Gastrocnemius medialis (tissue), 4 donors: Measurements from ENCODE around the gene AACS. TPM values are rescaled to one million over a fixed set of nuclear protein-coding genes. Genes with fewer than 3 reads are reported as not detected.

Source experiments
- ATAC-seq, 2 donors: fragments of 150-250 bp; one replicate each; pipeline ENCODE4 v1.9.1; 2016
- DNase-seq, 2 donors: peaks; one replicate each; pipeline ENCODE4 v3.0.0-alpha.2; 2019
- H3K27ac ChIP-seq, 4 donors: fragments of 200-600 bp; sonication (generic); 1 replicate in 1 of 4; 2 replicates in 3 of 4; pipeline ENCODE4 v1.5.1; 2016 to 2018; ENCODE audit warnings: mild to moderate bottlenecking in 2 of 4, moderate library complexity in 1 of 4
- H3K27me3 ChIP-seq, 3 donors: fragments of 200-600 bp; sonication (generic) in 2 of 3; 1 replicate in 1 of 3; 2 replicates in 2 of 3; pipeline versions ENCODE4 v1.5.1 to v1.6.0; 2016 to 2019; ENCODE audit warnings: mild to moderate bottlenecking in 1 of 3, moderate library complexity in 1 of 3
- H3K36me3 ChIP-seq, 2 donors: fragments of 200-600 bp; sonication (generic) in 1 of 2; one replicate each; pipeline ENCODE4 v1.5.1; 2017 to 2018
- H3K4me1 ChIP-seq, 2 donors: fragments of 200-600 bp; sonication (generic) in 1 of 2; one replicate each; pipeline ENCODE4 v1.5.1; 2016 to 2017; ENCODE audit warnings: mild to moderate bottlenecking in 2 of 2
- H3K4me3 ChIP-seq, 4 donors: fragments of 200-600 bp; sonication (generic) in 3 of 4; 1 replicate in 1 of 4; 2 replicates in 3 of 4; pipeline ENCODE4 v1.5.1; 2016 to 2019; ENCODE audit warnings: mild to moderate bottlenecking in 2 of 4
- H3K9me3 ChIP-seq, 3 donors: fragments of 200-600 bp; sonication (generic) in 2 of 3; 1 replicate in 1 of 3; 2 replicates in 2 of 3; pipeline ENCODE4 v1.5.1; 2016 to 2019
- CTCF ChIP-seq, 5 experiments: fragments of 450-650 bp in 3 of 5; fragments of 200-600 bp in 2 of 5; sonication (generic) in 2 of 5; IDR thresholded peaks in 4 of 5; conservative IDR thresholded peaks in 1 of 5; 1 replicate in 4 of 5; 2 replicates in 1 of 5; pipeline ENCODE4 v1.5.1; 2016 to 2019; ENCODE audit warnings: antibody characterized with exemption in 5 of 5, mild to moderate bottlenecking in 3 of 5, moderate library complexity in 3 of 5
- POLR2A ChIP-seq, 2 donors: fragments of 450-650 bp; IDR thresholded peaks; one replicate each; pipeline ENCODE4 v1.6.1; 2017; ENCODE audit warnings: antibody characterized with exemption in 2 of 2, mild to moderate bottlenecking in 2 of 2, moderate library complexity in 2 of 2
- in situ Hi-C, 4 donors: fragments of 200-750 bp; cut with MboI; loops; one replicate each; pipeline versions ENCODE4 v1.15.0 to v1.8.0; 2017; ENCODE audit warnings: low sequenced_read_pairs in 4 of 4
- intact Hi-C: fragments of 100-400 bp; cut with DNase I; formaldehyde crosslinking; loops from one replicate; pipeline ENCODE4 v1.15.1; 2023; ENCODE audit warnings: low total_unique reads
- total RNA-seq, 4 donors: library from RNA; depleted of rRNA; stranded (reverse); fragments of >200 nt; gene quantifications; one replicate each; pipeline versions ENCODE4 v1.1.0 to v1.2.3, GENCODE V29; 2016

Gene AACS
- total RNA-seq, 4 donors from 2014 or later: 6.0 to 11.8 (median 8.8) TPM

- Histone ChIP-seq H3K4me1 (no peaks in the 10 kb centered on the region), H3K27me3 (no peaks in the 10 kb centered on the region), H3K27ac (no peak overlapping the region), H3K4me3 (no peak overlapping the region), H3K9me3 (no peaks in the 10 kb centered on the region), H3K36me3 (peaks cover 0 to 4% of the 10 kb centered on the region in 2 donors)
- ATAC-seq (no peak), DNase-seq (no peak)
- in situ Hi-C loops: no loop called here
- TF ChIP-seq POLR2A (IDR thresholded peaks at IDR 0.05) (no peak), CTCF (IDR thresholded peaks at IDR 0.05 in 4 of 5, conservative IDR thresholded peaks at IDR 0.05 in 1 of 5) (no peak)
- intact Hi-C loops: no loop called here
Observed at GRCh38 chr12:125100551-125101434, 35.6 kb downstream of the AACS start.

- no peak for TF ChIP-seq CTCF (IDR thresholded peaks at IDR 0.05 in 4 of 5, conservative IDR thresholded peaks at IDR 0.05 in 1 of 5)
- no peak for TF ChIP-seq POLR2A (IDR thresholded peaks at IDR 0.05)
- in situ Hi-C loops: no loop called here
- Histone ChIP-seq H3K9me3 (no peaks in the 10 kb centered on the region), H3K27me3 (no peaks in the 10 kb centered on the region), H3K36me3 (peaks cover 0 to 11% of the 10 kb centered on the region in 2 donors), H3K4me1 (no peaks in the 10 kb centered on the region), H3K27ac (no peak overlapping the region), H3K4me3 (no peak overlapping the region)
- ATAC-seq: no peak
- no peak for DNase-seq
- intact Hi-C loops: no loop called here
Observed at GRCh38 chr12:125104982-125105381, 39.7 kb downstream of the AACS start.

- H3K4me3 ChIP-seq: no peak overlapping the region
- TF ChIP-seq POLR2A (IDR thresholded peaks at IDR 0.05): no peak
- TF ChIP-seq CTCF (IDR thresholded peaks at IDR 0.05 in 4 of 5, conservative IDR thresholded peaks at IDR 0.05 in 1 of 5): no peak
- no peak overlapping the region for H3K27ac ChIP-seq
- no peaks in the 10 kb centered on the region for H3K9me3 ChIP-seq
- DNase-seq (no peak), ATAC-seq (no peak)
- no peaks in the 10 kb centered on the region for H3K27me3 ChIP-seq
- peaks cover 0 to 11% of the 10 kb centered on the region in 2 donors for H3K36me3 ChIP-seq
- intact Hi-C loops: no loop called here
- in situ Hi-C loops: no loop called here
- no peaks in the 10 kb centered on the region for H3K4me1 ChIP-seq
Observed at GRCh38 chr12:125105600-125105999, 40.4 kb downstream of the AACS start.

- no peak for TF ChIP-seq CTCF (IDR thresholded peaks at IDR 0.05 in 4 of 5, conservative IDR thresholded peaks at IDR 0.05 in 1 of 5)
- TF ChIP-seq POLR2A (IDR thresholded peaks at IDR 0.05): no peak
- no peak overlapping the region for H3K4me3 ChIP-seq
- H3K36me3 ChIP-seq: peaks cover 0 to 6% of the 10 kb centered on the region in 2 donors
- H3K9me3 ChIP-seq: no peaks in the 10 kb centered on the region
- in situ Hi-C loops (no loop called here), intact Hi-C loops (no loop called here)
- H3K27me3 ChIP-seq: no peaks in the 10 kb centered on the region
- ATAC-seq: no peak
- DNase-seq: no peak
- no peaks in the 10 kb centered on the region for H3K4me1 ChIP-seq
- H3K27ac ChIP-seq: no peak overlapping the region
Observed at GRCh38 chr12:125110641-125111360, 45.6 kb downstream of the AACS start.
